ENCODE data around the gene NTPCR. TPM values are rescaled to one million over a fixed set of nuclear protein-coding genes. Genes with fewer than 3 reads are reported as not detected.
A peak's percentile ranks its signal among the peaks of the same experiment; 100 is the strongest.

NTPCR gene
- total and polyA plus RNA-seq, 8 donors, result 10.0 to 40.6 (median 20.4) TPM

GRCh38 chr1:232943679-232944252, 6.6 kb upstream of the NTPCR start:
- FAIRE-seq, result no peak
- intact Hi-C loops (cut with DNase I), result no loop called here
- 56 to 65% methylated on average over 9 of the region's 9 CpGs for WGBS, 2 donors

GRCh38 chr1:232944347-232944746, 6.1 kb upstream of the NTPCR start:
- WGBS, 2 donors, result 63 to 67% methylated on average over 5 of the region's 5 CpGs
- DNase-seq (no peak), FAIRE-seq (no peak), ATAC-seq (no peak)
- no peak overlapping the region for H3K4me3 ChIP-seq
- intact Hi-C loops (cut with DNase I), result no loop called here
- no peaks in the 10 kb centered on the region for H3K9me3 ChIP-seq
- H3K4me1 ChIP-seq, result peaks cover 0 to under 1% (median 0%) of the 10 kb centered on the region in 3 donors
- no peaks in the 10 kb centered on the region for H3K36me3 ChIP-seq
- TF ChIP-seq CTCF (IDR thresholded peaks at IDR 0.05), result no peak
- no peaks in the 10 kb centered on the region for H3K27me3 ChIP-seq
- H3K27ac ChIP-seq, result no peak overlapping the region

More at GRCh38 chr1:232943679-232944252, 6.6 kb upstream of the NTPCR start:
- no peaks in the 10 kb centered on the region for H3K27me3 ChIP-seq
- H3K4me1 ChIP-seq, result no peaks in the 10 kb centered on the region
- no peak overlapping the region for H3K4me3 ChIP-seq
- no peaks in the 10 kb centered on the region for H3K9me3 ChIP-seq
- TF ChIP-seq CTCF (IDR thresholded peaks at IDR 0.05), result no peak
- H3K36me3 ChIP-seq, result no peaks in the 10 kb centered on the region
- DNase-seq (no peak), ATAC-seq (no peak)
- H3K27ac ChIP-seq, result no peak overlapping the region

GRCh38 chr1:232949636-232950196, 695 bp upstream of the NTPCR start:
- DNase-seq (no peak), FAIRE-seq (no peak), ATAC-seq (no peak)
- no peak for TF ChIP-seq CTCF (IDR thresholded peaks at IDR 0.05)
- intact Hi-C loops (cut with DNase I), result loop anchor here in 1 of 3 donors (10.0 kb wide), 1 partner anchor 315 kb away; the partner anchor contains the start of gene SIPA1L2
- Histone ChIP-seq H3K27ac (peak overlapping the region in 3 of 4 donors; percentile 67 to 80 (median 74)), H3K4me3 (peak overlapping the region; percentile 61 to 84 (median 70)), H3K9me3 (no peaks in the 10 kb centered on the region), H3K36me3 (no peaks in the 10 kb centered on the region), H3K4me1 (peaks cover 0 to 14% (median 5%) of the 10 kb centered on the region in 3 donors), H3K27me3 (no peaks in the 10 kb centered on the region)
- WGBS, 2 donors, result 73 to 77% methylated on average over 5 of the region's 5 CpGs

GRCh38 chr1:232951180-232951579, 769 bp downstream of the NTPCR start:
- FAIRE-seq, result no peak
- intact Hi-C loops (cut with DNase I), result loop anchor here in 1 of 3 donors (10.0 kb wide), 1 partner anchor 316 kb away; the partner anchor contains the start of gene SIPA1L2
- no peak overlapping the region for H3K27ac ChIP-seq
- DNase-seq, result peak in 2 of 6 donors; percentile 4 to 23
- peaks cover 0 to 14% (median 5%) of the 10 kb centered on the region in 3 donors for H3K4me1 ChIP-seq
- H3K27me3 ChIP-seq, result no peaks in the 10 kb centered on the region
- H3K9me3 ChIP-seq, result no peaks in the 10 kb centered on the region
- ATAC-seq, result peak in 3 of 4 donors; percentile 20 to 46 (median 45)
- peak overlapping the region; percentile 61 to 84 (median 70) for H3K4me3 ChIP-seq
- 15% methylated on average over 5 of the region's 5 CpGs for WGBS, 2 donors
- H3K36me3 ChIP-seq, result no peaks in the 10 kb centered on the region
- no peak for TF ChIP-seq CTCF (IDR thresholded peaks at IDR 0.05)

- ATAC-seq, result no peak
- intact Hi-C loops (cut with DNase I), result loop anchor here in 1 of 3 donors (10.0 kb wide), 1 partner anchor 317 kb away; the partner anchor contains the start of gene SIPA1L2
- FAIRE-seq, result no peak
These were observed 1.2 kb downstream of the NTPCR start for GRCh38 chr1:232951605-232952004.

More at GRCh38 chr1:232951605-232952004, 1.2 kb downstream of the NTPCR start:
- Histone ChIP-seq H3K27ac (no peak overlapping the region), H3K36me3 (no peaks in the 10 kb centered on the region), H3K4me3 (peak overlapping the region in 2 of 4 donors; percentile 61 to 84), H3K9me3 (no peaks in the 10 kb centered on the region), H3K4me1 (peaks cover 0 to 14% (median 5%) of the 10 kb centered on the region in 3 donors), H3K27me3 (no peaks in the 10 kb centered on the region)
- TF ChIP-seq CTCF (IDR thresholded peaks at IDR 0.05), result no peak
- DNase-seq, result no peak
- WGBS, 2 donors, result 5 to 13% methylated on average over 1 of the region's 1 CpG

Data from pancreas (tissue), 10 donors.